Tibial nerve (tissue), 4 donors: Measurements from ENCODE around the gene TRPM4.

ENCODE experiments used
- CTCF ChIP-seq, 5 experiments: fragments of 200-600 bp in 3 of 5; fragments of 450-650 bp in 2 of 5; sonication (generic) in 3 of 5; IDR thresholded peaks; one replicate each; pipeline ENCODE4 v1.5.1; 2016 to 2019; ENCODE audit warnings: antibody characterized with exemption in 5 of 5, mild to moderate bottlenecking in 3 of 5, moderate library complexity in 2 of 5
- EP300 ChIP-seq, 2 donors: sonication (generic); formaldehyde crosslinking; IDR thresholded peaks; one replicate each; pipeline ENCODE4 v1.6.1; 2017; ENCODE audit warnings: antibody characterized with exemption in 2 of 2, mild to moderate bottlenecking in 1 of 2
- POLR2A ChIP-seq, 2 donors: fragments of 450-650 bp; IDR thresholded peaks; one replicate each; pipeline ENCODE4 v1.6.1; 2017; ENCODE audit warnings: antibody characterized with exemption in 2 of 2, mild to moderate bottlenecking in 2 of 2, moderate library complexity in 2 of 2

GRCh38 chr19:49182848-49183375, 25.3 kb downstream of the TRPM4 start:
- TF ChIP-seq CTCF (IDR thresholded peaks at IDR 0.05): no peak
- no peak for TF ChIP-seq POLR2A (IDR thresholded peaks at IDR 0.05)
- TF ChIP-seq EP300 (IDR thresholded peaks at IDR 0.05): no peak
